Measurements from ENCODE around the gene MAN1A1. TPM values are rescaled to one million over a fixed set of nuclear protein-coding genes. Genes with fewer than 3 reads are reported as not detected.
"Not testable (repeated sequence)": the region's sequence is repeated elsewhere in the genome, so short reads cannot be mapped to it uniquely, and the experiment has no call there.

Gene MAN1A1
- total RNA-seq, 4 donors from 2014 or later: 17.8 to 34.7 (median 29.9) TPM

DNA sequence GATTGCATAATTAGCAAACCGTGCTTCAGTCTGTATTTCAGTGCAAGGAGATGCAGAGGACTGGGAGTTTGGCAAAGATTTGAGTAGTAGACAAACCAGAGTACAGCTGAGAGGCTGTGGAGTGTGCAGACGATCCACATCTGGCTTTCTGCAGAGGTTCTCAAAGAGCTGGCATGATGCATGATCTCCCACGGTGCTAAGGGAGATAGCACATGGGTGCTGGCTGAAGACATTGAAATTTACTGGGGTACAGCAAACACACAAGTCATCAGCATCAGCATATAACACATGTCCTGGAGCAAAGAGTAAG is 192.1 kb downstream of the MAN1A1 start:
- no peaks in the 10 kb centered on the region for H3K9me3 ChIP-seq
- no peak for DNase-seq (ENCODE audit: low spot score in 2 of 2)
- 51% methylated on average over 3 of the region's 3 CpGs for WGBS
- TF ChIP-seq POLR2AphosphoS5 (IDR thresholded peaks at IDR 0.05) (no peak), POLR2A (IDR thresholded peaks at IDR 0.05) (no peak), EP300 (IDR thresholded peaks at IDR 0.05) (no peak)
- TF ChIP-seq, protein P1, sequence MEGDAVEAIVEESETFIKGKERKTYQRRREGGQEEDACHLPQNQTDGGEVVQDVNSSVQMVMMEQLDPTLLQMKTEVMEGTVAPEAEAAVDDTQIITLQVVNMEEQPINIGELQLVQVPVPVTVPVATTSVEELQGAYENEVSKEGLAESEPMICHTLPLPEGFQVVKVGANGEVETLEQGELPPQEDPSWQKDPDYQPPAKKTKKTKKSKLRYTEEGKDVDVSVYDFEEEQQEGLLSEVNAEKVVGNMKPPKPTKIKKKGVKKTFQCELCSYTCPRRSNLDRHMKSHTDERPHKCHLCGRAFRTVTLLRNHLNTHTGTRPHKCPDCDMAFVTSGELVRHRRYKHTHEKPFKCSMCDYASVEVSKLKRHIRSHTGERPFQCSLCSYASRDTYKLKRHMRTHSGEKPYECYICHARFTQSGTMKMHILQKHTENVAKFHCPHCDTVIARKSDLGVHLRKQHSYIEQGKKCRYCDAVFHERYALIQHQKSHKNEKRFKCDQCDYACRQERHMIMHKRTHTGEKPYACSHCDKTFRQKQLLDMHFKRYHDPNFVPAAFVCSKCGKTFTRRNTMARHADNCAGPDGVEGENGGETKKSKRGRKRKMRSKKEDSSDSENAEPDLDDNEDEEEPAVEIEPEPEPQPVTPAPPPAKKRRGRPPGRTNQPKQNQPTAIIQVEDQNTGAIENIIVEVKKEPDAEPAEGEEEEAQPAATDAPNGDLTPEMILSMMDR (IDR thresholded peaks at IDR 0.05): no peak
- no peaks in the 10 kb centered on the region for H3K27me3 ChIP-seq
- H3K4me1 ChIP-seq: no peaks in the 10 kb centered on the region
- no peak overlapping the region for H3K4me3 ChIP-seq
- H3K36me3 ChIP-seq: no peaks in the 10 kb centered on the region
- no peak overlapping the region for H3K27ac ChIP-seq

DNA sequence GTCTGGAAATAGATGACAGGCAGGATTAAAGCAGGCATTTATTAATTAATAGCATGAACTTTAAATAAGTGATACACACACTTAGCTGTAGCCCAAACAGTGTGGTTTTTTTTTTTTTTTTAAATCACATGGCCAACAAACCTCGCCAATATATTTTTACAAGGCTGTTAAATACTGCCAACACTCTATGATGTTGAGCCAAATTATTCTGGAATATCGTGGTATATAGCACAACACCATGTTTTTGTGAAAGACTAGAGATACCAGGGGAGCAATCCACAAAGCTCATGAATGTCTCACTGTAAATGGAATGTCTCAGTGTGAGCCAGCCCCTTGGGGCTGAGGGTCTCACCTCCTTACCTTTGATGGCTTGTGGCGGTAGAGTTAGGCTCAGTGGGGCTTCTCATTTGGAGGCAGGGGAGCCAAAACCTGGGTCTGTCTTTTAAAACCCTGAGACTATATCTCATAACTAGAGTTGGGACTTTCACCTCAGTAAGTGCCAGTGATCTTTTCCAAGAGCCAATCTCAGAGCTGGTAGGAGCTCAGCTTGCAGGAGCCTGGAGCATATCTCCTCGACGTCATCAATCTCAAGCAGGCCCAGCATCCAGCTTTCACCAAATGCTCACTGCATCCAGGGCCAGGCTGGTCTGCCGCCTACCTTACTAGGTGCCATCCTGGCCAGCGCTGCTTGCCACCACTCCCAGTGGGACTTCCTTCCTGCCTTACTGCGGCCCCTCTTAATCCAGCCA is 192.6 kb downstream of the MAN1A1 start:
- H3K27ac ChIP-seq: no peak overlapping the region
- DNase-seq (ENCODE audit: low spot score in 2 of 2): no peak
- WGBS: 61% methylated on average over 6 of the region's 8 CpGs

GRCh38 chr6:119156082-119156481 is 193.5 kb downstream of the MAN1A1 start:
- not testable (repeated sequence) for H3K9me3 ChIP-seq; H3K4me3 ChIP-seq; H3K27ac ChIP-seq; DNase-seq (ENCODE audit: low spot score in 2 of 2); H3K27me3 ChIP-seq; H3K4me1 ChIP-seq; H3K36me3 ChIP-seq
- WGBS: 90% methylated on average over 4 of the region's 4 CpGs

More for the DNA sequence above, 192.6 kb downstream of the MAN1A1 start:
- Histone ChIP-seq H3K36me3 (no peaks in the 10 kb centered on the region), H3K27me3 (no peaks in the 10 kb centered on the region), H3K4me3 (no peak overlapping the region), H3K4me1 (no peaks in the 10 kb centered on the region), H3K9me3 (no peaks in the 10 kb centered on the region)
- TF ChIP-seq POLR2AphosphoS5 (IDR thresholded peaks at IDR 0.05) (no peak), POLR2A (IDR thresholded peaks at IDR 0.05) (no peak), EP300 (IDR thresholded peaks at IDR 0.05) (no peak)
- TF ChIP-seq, protein P1 (IDR thresholded peaks at IDR 0.05): no peak

- no peak overlapping the region for H3K27ac ChIP-seq
- WGBS: 46% methylated on average over 3 of the region's 3 CpGs
- H3K4me3 ChIP-seq: no peak overlapping the region
- H3K36me3 ChIP-seq: no peaks in the 10 kb centered on the region
- peaks cover 20% of the 10 kb centered on the region for H3K4me1 ChIP-seq
- no peaks in the 10 kb centered on the region for H3K27me3 ChIP-seq
- no peaks in the 10 kb centered on the region for H3K9me3 ChIP-seq
- TF ChIP-seq EP300 (IDR thresholded peaks at IDR 0.05) (no peak), POLR2AphosphoS5 (IDR thresholded peaks at IDR 0.05) (no peak), POLR2A (IDR thresholded peaks at IDR 0.05) (no peak)
- TF ChIP-seq, protein P1 (IDR thresholded peaks at IDR 0.05): no peak
- DNase-seq (ENCODE audit: low spot score in 2 of 2): no peak
Measured at GRCh38 chr6:119152187-119152586, 197.4 kb downstream of the MAN1A1 start.

- 32% methylated on average over 9 of the region's 9 CpGs for WGBS
- no peak for DNase-seq (ENCODE audit: low spot score in 2 of 2)
- Histone ChIP-seq H3K4me1 (peaks cover 26% of the 10 kb centered on the region), H3K4me3 (no peak overlapping the region), H3K27ac (no peak overlapping the region), H3K9me3 (no peaks in the 10 kb centered on the region), H3K27me3 (no peaks in the 10 kb centered on the region), H3K36me3 (no peaks in the 10 kb centered on the region)
- no peak for TF ChIP-seq POLR2AphosphoS5 (IDR thresholded peaks at IDR 0.05)
Measured at GRCh38 chr6:119148825-119149525, 200.6 kb downstream of the MAN1A1 start.

DNA sequence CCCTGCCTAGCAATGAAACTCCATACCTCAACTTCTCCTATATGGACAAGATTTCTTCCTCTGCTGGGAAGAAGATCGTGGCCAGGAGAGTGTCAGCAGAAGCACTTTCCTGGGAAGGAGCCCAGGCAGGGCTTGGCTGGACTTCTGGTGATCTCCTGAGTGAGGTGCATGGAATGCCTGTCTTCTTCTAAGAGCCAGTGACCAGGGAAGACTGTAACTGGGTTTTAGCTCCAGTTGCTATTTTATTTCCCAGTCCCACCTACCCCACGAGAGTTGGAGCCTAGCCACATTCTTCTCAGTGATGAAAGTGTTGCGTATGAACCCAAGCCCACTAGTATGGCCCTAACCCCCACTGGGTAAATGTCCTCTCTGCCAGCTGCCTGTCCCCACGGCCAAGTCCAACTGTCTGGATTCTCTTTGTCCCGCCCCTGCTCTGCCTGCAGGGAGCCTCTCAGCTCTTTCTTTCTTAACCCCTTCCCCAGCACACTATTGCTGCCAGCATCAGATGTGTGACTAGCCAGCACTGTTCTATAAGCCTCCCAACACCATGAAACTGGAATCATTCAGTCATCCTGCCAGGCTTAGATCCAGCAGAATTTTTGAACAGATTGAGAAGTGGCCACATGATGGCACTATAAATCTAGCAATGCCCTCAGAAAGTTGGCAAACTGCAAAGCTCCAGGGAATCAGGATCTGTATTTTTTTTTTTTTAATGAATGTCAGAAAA is 201.3 kb downstream of the MAN1A1 start:
- 40% methylated on average over 5 of the region's 5 CpGs for WGBS
- Histone ChIP-seq H3K36me3 (no peaks in the 10 kb centered on the region), H3K27me3 (no peaks in the 10 kb centered on the region), H3K9me3 (no peaks in the 10 kb centered on the region), H3K4me1 (peaks cover 26% of the 10 kb centered on the region), H3K4me3 (no peak overlapping the region), H3K27ac (peak overlapping the region; percentile 75)
- DNase-seq (ENCODE audit: low spot score in 2 of 2): no peak
- TF ChIP-seq POLR2AphosphoS5 (IDR thresholded peaks at IDR 0.05) (no peak), EP300 (IDR thresholded peaks at IDR 0.05) (no peak)
- TF ChIP-seq, protein P1 (IDR thresholded peaks at IDR 0.05): peak; percentile 35 to 37

All from suprapubic skin (tissue), 4 donors.